Measurements from ENCODE around the gene PPTC7. TPM values are rescaled to one million over a fixed set of nuclear protein-coding genes. Genes with fewer than 3 reads are reported as not detected.

Gene PPTC7
- total and polyA plus RNA-seq, 2 of the 8 experiments (the other 6 are each of a cell fraction or from before 2014, with no cell fraction given) = 8.1 to 15.9 TPM

DNA sequence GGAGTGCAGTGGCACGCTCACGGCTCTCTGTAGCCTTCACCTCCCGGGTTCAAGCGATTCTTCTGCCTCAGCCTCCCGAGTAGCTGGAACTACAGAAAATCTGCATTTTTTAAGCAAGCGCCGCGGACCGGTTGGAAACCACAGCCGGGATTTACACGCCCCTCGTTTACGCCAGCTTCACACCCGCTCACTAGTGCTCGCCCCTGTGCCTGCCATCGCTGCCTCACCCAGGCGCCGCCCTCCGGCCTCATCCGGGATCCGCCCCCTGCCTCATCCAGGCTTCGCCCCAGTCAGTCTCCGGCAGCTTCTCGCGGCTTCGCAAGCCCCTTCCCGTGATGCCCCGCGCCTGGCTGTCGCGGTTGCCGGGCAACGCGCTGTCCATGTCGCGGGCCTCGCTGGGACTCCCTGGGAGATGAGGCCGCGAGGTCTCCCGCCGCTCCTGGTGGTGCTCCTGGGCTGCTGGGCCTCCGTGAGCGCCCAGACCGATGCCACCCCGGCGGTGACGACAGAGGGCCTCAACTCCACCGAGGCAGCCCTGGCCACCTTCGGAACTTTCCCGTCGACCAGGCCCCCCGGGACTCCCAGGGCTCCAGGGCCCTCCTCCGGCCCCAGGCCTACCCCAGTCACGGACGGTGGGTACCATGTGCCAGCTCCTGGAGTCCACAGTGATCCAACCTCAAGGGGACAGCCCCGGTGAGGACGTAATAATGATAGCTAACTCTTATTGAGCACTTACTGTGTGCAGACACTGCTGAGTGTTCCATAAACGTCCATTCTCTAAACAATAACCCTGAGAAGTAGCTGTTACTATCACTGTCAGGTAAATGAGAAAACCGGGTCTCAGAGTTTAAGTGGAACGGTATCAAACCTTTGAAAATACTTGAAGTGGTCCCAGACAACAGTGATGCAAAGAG is 30.9 kb upstream of the PPTC7 start, which contains the start of gene TCTN1 (continued):
- TF ChIP-seq, protein P1, sequence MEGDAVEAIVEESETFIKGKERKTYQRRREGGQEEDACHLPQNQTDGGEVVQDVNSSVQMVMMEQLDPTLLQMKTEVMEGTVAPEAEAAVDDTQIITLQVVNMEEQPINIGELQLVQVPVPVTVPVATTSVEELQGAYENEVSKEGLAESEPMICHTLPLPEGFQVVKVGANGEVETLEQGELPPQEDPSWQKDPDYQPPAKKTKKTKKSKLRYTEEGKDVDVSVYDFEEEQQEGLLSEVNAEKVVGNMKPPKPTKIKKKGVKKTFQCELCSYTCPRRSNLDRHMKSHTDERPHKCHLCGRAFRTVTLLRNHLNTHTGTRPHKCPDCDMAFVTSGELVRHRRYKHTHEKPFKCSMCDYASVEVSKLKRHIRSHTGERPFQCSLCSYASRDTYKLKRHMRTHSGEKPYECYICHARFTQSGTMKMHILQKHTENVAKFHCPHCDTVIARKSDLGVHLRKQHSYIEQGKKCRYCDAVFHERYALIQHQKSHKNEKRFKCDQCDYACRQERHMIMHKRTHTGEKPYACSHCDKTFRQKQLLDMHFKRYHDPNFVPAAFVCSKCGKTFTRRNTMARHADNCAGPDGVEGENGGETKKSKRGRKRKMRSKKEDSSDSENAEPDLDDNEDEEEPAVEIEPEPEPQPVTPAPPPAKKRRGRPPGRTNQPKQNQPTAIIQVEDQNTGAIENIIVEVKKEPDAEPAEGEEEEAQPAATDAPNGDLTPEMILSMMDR (IDR thresholded peaks at IDR 0.05; ENCODE audit: control extremely low read depth in 1 of 3, insufficient read depth in 1 of 3, low read depth in 1 of 3, low read length in 3 of 3) = no peak
- TF ChIP-seq HDAC6 (IDR thresholded peaks at IDR 0.05; ENCODE audit: low read depth, low read length) = no peak
- peak; percentile 71; the same call in 1 of the 2 replicates for TF ChIP-seq BRCA1 (IDR thresholded peaks at IDR 0.05; ENCODE audit: low read depth, low read length)
- no peak for TF ChIP-seq HDAC2 (IDR thresholded peaks at IDR 0.05; ENCODE audit: borderline replicate concordance in 1 of 2, low read depth in 2 of 2, low read length in 2 of 2)
- no peak for TF ChIP-seq NRF1 (IDR thresholded peaks at IDR 0.05; ENCODE audit: low read depth, low read length)
- TF ChIP-seq CREB1 (IDR thresholded peaks at IDR 0.05) = no peak
- TF ChIP-seq, protein P2, sequence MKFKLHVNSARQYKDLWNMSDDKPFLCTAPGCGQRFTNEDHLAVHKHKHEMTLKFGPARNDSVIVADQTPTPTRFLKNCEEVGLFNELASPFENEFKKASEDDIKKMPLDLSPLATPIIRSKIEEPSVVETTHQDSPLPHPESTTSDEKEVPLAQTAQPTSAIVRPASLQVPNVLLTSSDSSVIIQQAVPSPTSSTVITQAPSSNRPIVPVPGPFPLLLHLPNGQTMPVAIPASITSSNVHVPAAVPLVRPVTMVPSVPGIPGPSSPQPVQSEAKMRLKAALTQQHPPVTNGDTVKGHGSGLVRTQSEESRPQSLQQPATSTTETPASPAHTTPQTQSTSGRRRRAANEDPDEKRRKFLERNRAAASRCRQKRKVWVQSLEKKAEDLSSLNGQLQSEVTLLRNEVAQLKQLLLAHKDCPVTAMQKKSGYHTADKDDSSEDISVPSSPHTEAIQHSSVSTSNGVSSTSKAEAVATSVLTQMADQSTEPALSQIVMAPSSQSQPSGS (IDR thresholded peaks at IDR 0.05; ENCODE audit: low read length) = no peak
- no peak for TF ChIP-seq GABPA (IDR thresholded peaks at IDR 0.05; ENCODE audit: borderline replicate concordance, insufficient read depth, low read length)
- TF ChIP-seq TEAD4 (IDR thresholded peaks at IDR 0.05; ENCODE audit: low read depth, low read length) = no peak
- no peak for TF ChIP-seq RXRA (IDR thresholded peaks at IDR 0.05; ENCODE audit: insufficient read depth, low read depth, low read length)
- TF ChIP-seq POLR2A (IDR thresholded peaks at IDR 0.05; ENCODE audit: control extremely low read depth in 1 of 2, low read depth in 2 of 2, low read length in 2 of 2) = peak in 1 of 2 experiments; percentile 60; a peak in 1 of 3 replicates
